GM06990 (cell line): ENCODE data around the gene LRRC66.

ENCODE experiments used
- DNase-seq: peaks from one replicate; pipeline ENCODE4 v3.0.0-alpha.2; 2011; ENCODE audit not compliant: insufficient read length; ENCODE audit errors: extremely low read depth
- H3K27me3 ChIP-seq: replicated peaks from 2 replicates; pipeline ENCODE4 v1.6.0; 2011; ENCODE audit warnings: low read length; ENCODE audit not compliant: control insufficient read depth, insufficient read depth
- H3K36me3 ChIP-seq: 2 replicates; pipeline ENCODE4 v1.5.1; 2011; ENCODE audit warnings: low read length; ENCODE audit not compliant: control insufficient read depth, insufficient read depth
- H3K4me3 ChIP-seq: replicated peaks from 2 replicates; pipeline ENCODE4 v1.5.1; 2011; ENCODE audit warnings: low read depth, mild to moderate bottlenecking, control low read depth, low read length
- CTCF ChIP-seq: IDR thresholded peaks from 2 replicates; pipeline ENCODE4 v1.5.1; 2011; ENCODE audit warnings: low read length, control low read depth, mild to moderate bottlenecking, inconsistent platforms; ENCODE audit not compliant: insufficient read depth, poor library complexity, severe bottlenecking

LRRC66 gene

GRCh38 chr4:51963841-51964517, 56.2 kb downstream of the LRRC66 start:
- no peak for DNase-seq

GRCh38 chr4:51960486-51960885, 59.7 kb downstream of the LRRC66 start:
- no peak overlapping the region for H3K4me3 ChIP-seq
- no peaks in the 10 kb centered on the region for H3K36me3 ChIP-seq
- no peak for TF ChIP-seq CTCF
- H3K27me3 ChIP-seq: no peaks in the 10 kb centered on the region
- no peak for DNase-seq

More at GRCh38 chr4:51963841-51964517, 56.2 kb downstream of the LRRC66 start:
- no peaks in the 10 kb centered on the region for H3K27me3 ChIP-seq
- H3K36me3 ChIP-seq: no peaks in the 10 kb centered on the region
- TF ChIP-seq CTCF: no peak
- no peak overlapping the region for H3K4me3 ChIP-seq

GRCh38 chr4:51958199-51958968, 61.8 kb downstream of the LRRC66 start:
- no peaks in the 10 kb centered on the region for H3K36me3 ChIP-seq
- H3K27me3 ChIP-seq: no peaks in the 10 kb centered on the region
- no peak for TF ChIP-seq CTCF
- no peak for DNase-seq
- no peak overlapping the region for H3K4me3 ChIP-seq
